T-helper 1 cell treated with Interleukin-12 subunit alpha and Interleukin-12 subunit beta and Interleukin-4 antibody, amounts not matched to agents 30 μg/mL and 1 μg/mL, for 36 hours (primary cell): ENCODE measurements around the gene PID1.

Source experiments
- H3K27ac Mint-ChIP-seq: one replicate; pipeline ENCODE4 v1.8.0; 2021; ENCODE audit warnings: mild to moderate bottlenecking, mixed read lengths
- H3K27me3 Mint-ChIP-seq: one replicate; pipeline ENCODE4 v1.8.0; 2021; ENCODE audit warnings: low read depth, mixed read lengths
- H3K36me3 Mint-ChIP-seq: one replicate; pipeline ENCODE4 v1.8.0; 2021; ENCODE audit warnings: low read depth, mixed read lengths
- H3K4me1 Mint-ChIP-seq: one replicate; pipeline ENCODE4 v1.8.0; 2021; ENCODE audit warnings: low read depth, mixed read lengths
- H3K4me3 Mint-ChIP-seq: one replicate; pipeline ENCODE4 v1.8.0; 2021; ENCODE audit warnings: mild to moderate bottlenecking, moderate library complexity, mixed read lengths
- H3K9me3 Mint-ChIP-seq: one replicate; pipeline ENCODE4 v1.8.0; 2021; ENCODE audit warnings: mixed read lengths

The PID1 gene

DNA sequence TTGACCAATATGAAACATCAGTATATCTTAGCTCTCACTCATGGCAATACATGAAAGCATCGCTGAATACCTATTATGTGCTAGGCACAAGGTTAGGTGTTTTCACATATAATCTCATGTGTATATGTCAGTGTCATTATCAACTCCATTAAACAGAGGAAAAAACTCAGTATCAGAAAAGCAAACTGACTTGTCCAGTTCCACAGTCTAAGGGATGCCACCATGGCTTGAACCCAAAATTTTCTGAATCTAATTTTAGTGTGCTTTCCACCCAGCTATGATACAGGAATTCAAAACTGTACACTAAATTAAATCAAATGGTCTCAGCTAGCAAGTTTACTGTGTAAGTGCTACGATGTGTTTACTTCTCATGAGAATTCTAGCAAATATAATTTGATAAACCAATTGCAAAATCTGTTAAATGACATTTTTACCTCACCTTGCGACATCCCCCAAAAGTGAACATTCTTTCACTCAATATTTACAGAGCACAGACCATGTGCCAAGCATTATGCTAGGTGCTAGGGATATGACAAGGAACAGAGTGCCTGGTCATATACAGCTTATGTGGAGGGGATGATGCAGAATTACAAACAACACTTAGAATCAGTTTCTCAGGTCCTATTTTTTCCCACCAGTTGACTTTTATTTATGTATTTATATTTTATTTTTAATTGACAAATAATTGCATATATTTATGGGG, 211.6 kb downstream of the PID1 start:
- Mint-ChIP-seq H3K4me3 (no peak overlapping the region), H3K36me3 (no peaks in the 10 kb centered on the region), H3K27me3 (no peaks in the 10 kb centered on the region), H3K4me1 (no peaks in the 10 kb centered on the region), H3K27ac (no peak overlapping the region), H3K9me3 (peaks cover 9% of the 10 kb centered on the region)

DNA sequence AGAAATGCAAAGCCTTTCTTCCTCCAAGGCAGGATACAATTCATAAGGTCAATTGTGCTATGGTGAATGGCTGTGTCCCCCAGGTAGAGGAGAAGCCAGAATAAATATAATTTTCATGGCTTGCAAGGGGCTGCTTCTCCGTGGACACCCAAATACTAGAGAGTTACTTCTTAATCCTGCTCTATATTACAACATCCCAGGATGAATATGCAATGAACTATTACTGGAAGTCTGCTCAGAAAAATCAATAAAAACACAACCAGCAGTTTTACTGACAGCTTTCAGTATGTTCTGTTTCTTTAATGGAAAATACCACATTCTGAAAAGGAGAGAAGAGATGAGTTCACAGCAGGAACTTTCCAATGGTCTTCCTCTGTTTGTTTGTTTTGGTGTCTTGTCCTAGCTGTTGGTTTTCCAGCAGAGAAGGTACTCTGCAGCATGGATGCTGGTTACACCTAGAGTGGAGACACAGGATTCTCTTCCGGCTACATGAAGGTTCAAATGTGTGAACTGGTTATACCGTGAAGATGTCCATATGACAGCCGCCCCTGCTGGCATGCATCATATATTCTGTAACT, 213.0 kb downstream of the PID1 start:
- no peaks in the 10 kb centered on the region for H3K4me1 Mint-ChIP-seq

DNA sequence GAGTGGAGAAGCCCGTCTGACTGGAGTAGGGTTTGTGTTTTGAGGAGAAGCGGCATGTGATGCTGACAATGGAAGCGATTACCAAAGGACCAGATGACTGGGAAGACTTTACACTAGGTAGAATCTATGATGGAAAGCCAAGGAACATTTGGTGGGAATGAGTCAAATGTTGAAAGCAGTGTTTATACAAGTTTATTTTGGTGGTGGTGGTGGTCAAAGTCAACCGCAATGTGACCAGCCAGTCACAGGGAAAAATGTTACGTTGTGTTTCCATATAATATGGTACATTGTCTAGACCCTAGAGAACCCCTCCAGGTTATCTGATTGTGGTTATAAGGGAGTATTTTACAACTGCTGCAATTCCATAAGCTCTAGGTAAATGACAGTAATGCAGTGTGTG, 216.8 kb downstream of the PID1 start:
- Mint-ChIP-seq H3K27ac (no peak overlapping the region), H3K27me3 (no peaks in the 10 kb centered on the region), H3K4me3 (no peak overlapping the region), H3K9me3 (no peaks in the 10 kb centered on the region), H3K4me1 (no peaks in the 10 kb centered on the region), H3K36me3 (no peaks in the 10 kb centered on the region)

More for the DNA sequence above, 213.0 kb downstream of the PID1 start:
- no peak overlapping the region for H3K4me3 Mint-ChIP-seq
- no peaks in the 10 kb centered on the region for H3K27me3 Mint-ChIP-seq
- H3K36me3 Mint-ChIP-seq: no peaks in the 10 kb centered on the region
- peaks cover 4% of the 10 kb centered on the region for H3K9me3 Mint-ChIP-seq
- no peak overlapping the region for H3K27ac Mint-ChIP-seq

DNA sequence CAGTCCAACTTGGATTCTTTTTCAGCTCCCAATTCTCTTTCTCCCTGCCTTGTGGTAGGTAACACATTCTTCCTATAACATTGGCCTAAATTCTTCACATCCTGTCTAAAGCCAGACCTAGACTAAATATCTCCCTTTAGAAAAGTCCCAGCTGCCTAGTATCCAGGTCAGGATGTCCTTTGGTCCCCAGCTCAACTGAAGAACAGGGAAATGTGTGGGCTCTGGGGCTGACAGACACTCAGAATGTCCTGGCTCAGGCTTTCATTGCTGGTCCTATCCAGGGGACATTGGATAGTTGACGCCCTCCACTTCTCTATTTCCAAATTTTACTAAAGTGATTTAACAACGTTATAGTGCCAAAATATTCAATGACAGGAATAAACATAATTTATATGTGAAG, 219.3 kb downstream of the PID1 start:
- H3K9me3 Mint-ChIP-seq: no peaks in the 10 kb centered on the region
- H3K36me3 Mint-ChIP-seq: no peaks in the 10 kb centered on the region
- H3K4me1 Mint-ChIP-seq: no peaks in the 10 kb centered on the region
- H3K27ac Mint-ChIP-seq: no peak overlapping the region
- no peaks in the 10 kb centered on the region for H3K27me3 Mint-ChIP-seq
- no peak overlapping the region for H3K4me3 Mint-ChIP-seq

DNA sequence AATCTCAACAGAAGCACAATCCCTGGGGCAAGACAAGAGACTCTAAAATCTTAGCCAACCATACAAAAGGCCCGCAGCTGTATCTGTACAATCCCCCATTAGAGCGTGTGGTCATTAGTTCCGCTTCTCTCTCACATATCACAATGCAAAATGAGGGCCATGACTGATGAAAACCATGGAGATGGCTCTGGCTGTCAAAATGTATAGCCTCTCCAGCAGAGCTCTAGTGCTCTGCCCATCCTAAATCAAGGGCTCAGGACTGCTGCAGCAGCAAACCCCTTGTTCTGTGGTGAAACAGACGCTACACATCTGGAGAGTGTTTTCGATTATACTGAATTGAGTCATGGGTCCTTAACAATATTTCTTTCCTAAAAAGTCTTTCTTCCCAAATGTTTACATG, 221.0 kb downstream of the PID1 start:
- no peaks in the 10 kb centered on the region for H3K9me3 Mint-ChIP-seq
- H3K27ac Mint-ChIP-seq: no peak overlapping the region
- H3K27me3 Mint-ChIP-seq: no peaks in the 10 kb centered on the region
- no peaks in the 10 kb centered on the region for H3K36me3 Mint-ChIP-seq
- no peaks in the 10 kb centered on the region for H3K4me1 Mint-ChIP-seq
- no peak overlapping the region for H3K4me3 Mint-ChIP-seq

DNA sequence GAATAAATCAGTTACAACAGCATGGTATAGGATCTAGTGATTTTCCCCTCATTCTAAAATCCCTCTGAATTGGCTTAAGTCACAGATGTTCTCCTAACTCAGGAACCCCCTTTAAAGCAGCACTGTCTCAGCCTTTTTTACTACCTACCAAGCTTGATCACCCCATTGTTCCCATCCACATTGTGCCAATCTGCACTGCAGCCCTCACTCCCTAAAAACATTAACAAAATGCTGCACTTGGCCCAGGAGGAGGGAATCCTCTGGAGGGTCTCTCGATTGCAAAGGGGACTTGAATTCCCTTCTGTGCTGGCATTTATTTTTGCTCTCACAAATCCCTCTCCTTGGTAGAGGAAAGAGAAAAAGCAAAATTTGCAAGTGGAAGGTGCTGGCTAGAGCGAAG, 223.0 kb downstream of the PID1 start:
- Mint-ChIP-seq H3K36me3 (no peaks in the 10 kb centered on the region), H3K4me3 (no peak overlapping the region), H3K27ac (no peak overlapping the region), H3K4me1 (no peaks in the 10 kb centered on the region), H3K9me3 (no peaks in the 10 kb centered on the region), H3K27me3 (no peaks in the 10 kb centered on the region)

DNA sequence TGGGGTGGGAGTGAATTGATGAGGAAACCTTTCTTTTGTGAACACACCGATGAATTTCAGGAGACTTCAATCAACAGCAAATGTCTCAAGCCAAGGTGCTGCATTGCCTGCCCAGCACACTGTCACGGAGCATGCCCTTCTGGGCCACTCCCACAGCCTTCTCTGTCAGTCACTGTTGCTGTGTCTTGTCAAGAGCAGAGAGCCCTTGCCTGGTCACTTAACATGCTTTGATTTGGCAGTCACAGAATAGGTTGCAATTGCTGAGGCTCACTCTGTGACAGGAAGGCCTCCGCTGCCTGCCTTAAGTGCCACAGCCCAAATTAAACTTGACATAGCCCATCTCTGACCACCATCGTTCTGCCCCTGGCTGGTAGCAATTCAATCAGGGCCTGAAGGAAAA, 225.4 kb downstream of the PID1 start:
- Mint-ChIP-seq H3K9me3 (no peaks in the 10 kb centered on the region), H3K4me3 (no peak overlapping the region), H3K36me3 (no peaks in the 10 kb centered on the region), H3K27ac (no peak overlapping the region), H3K27me3 (no peaks in the 10 kb centered on the region), H3K4me1 (no peaks in the 10 kb centered on the region)

DNA sequence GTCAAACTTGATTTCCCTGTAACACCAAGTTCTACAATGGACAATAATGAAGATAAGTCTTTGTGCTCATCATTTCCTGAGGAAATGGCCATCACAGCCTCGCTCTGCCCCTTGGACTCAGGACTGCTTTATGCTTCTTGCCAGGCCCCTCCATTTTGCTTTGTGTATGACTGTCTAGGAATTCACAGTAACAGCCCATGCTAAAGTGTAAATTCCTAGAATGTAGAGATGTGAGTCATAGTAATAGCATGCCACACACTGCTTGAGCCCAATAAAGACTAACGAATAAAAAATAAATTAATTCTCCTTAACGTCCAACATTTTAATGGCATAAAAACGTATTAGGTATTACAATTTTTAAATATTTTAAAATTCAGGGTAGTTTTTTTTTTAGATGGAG, 226.5 kb downstream of the PID1 start:
- no peak overlapping the region for H3K27ac Mint-ChIP-seq
- no peak overlapping the region for H3K4me3 Mint-ChIP-seq
- no peaks in the 10 kb centered on the region for H3K9me3 Mint-ChIP-seq
- H3K4me1 Mint-ChIP-seq: no peaks in the 10 kb centered on the region
- H3K27me3 Mint-ChIP-seq: no peaks in the 10 kb centered on the region
- H3K36me3 Mint-ChIP-seq: no peaks in the 10 kb centered on the region

DNA sequence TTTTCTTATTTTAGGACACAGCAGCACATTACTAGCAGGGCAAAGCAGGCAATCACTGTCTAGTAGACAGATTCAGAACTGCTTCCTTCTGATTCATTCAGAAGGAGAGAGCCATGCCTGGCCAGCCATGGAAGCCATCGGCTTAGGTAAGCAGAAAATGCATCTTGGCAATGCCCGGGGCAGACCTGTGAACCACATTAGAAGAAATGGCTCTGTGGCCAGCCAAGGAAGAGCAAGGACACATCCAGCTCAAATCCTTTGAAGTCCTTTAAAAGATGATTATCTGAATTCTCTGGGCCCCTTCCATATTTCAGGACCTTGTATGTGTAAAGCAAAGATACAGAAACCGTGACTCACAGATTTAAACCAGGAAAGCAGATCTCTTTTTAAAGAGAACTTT, 227.4 kb downstream of the PID1 start:
- Mint-ChIP-seq H3K27me3 (no peaks in the 10 kb centered on the region), H3K36me3 (no peaks in the 10 kb centered on the region), H3K9me3 (no peaks in the 10 kb centered on the region), H3K27ac (no peak overlapping the region), H3K4me1 (no peaks in the 10 kb centered on the region), H3K4me3 (no peak overlapping the region)

DNA sequence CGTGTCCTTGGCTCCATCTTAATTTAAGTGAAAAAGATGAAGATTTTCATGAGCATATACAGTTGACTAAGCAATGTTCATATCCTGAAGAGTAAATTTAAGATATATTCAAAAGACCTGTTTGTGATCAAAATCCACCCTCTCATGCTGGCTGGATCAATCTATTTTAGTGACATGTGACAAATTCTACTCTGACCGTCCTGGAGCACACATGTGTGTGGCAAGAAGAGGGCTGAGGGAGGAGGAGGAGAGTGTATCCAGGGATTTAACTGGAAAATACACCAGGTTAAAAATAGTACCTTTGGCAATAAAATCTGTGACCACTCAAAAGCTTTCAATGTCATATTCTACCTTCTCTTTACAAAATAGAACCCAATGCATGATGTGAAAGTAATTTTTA, 228.7 kb downstream of the PID1 start:
- no peaks in the 10 kb centered on the region for H3K4me1 Mint-ChIP-seq
- no peaks in the 10 kb centered on the region for H3K9me3 Mint-ChIP-seq
- no peaks in the 10 kb centered on the region for H3K36me3 Mint-ChIP-seq

DNA sequence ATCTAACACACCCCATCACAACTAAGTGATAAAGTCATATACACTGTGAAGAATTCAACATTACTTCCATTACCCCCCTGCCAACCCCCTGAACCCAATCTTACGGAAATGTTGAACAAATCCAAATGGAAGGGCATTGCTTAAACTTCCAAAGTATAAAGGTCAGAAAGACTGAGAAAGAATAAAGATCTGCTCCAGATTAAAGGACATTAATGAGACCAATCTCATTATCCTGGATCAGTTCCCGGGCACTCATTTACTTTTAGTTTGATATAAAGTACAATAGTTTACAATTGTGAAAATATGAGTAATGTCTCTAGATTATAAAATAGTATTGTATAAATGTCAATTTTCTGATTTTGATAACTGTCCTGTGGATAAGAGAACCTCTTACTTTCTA, 229.4 kb downstream of the PID1 start:
- no peaks in the 10 kb centered on the region for H3K9me3 Mint-ChIP-seq
- H3K36me3 Mint-ChIP-seq: no peaks in the 10 kb centered on the region
- no peaks in the 10 kb centered on the region for H3K27me3 Mint-ChIP-seq
- no peaks in the 10 kb centered on the region for H3K4me1 Mint-ChIP-seq
- H3K27ac Mint-ChIP-seq: no peak overlapping the region
- no peak overlapping the region for H3K4me3 Mint-ChIP-seq

More for the DNA sequence above, 228.7 kb downstream of the PID1 start:
- no peaks in the 10 kb centered on the region for H3K27me3 Mint-ChIP-seq
- H3K27ac Mint-ChIP-seq: no peak overlapping the region
- no peak overlapping the region for H3K4me3 Mint-ChIP-seq

DNA sequence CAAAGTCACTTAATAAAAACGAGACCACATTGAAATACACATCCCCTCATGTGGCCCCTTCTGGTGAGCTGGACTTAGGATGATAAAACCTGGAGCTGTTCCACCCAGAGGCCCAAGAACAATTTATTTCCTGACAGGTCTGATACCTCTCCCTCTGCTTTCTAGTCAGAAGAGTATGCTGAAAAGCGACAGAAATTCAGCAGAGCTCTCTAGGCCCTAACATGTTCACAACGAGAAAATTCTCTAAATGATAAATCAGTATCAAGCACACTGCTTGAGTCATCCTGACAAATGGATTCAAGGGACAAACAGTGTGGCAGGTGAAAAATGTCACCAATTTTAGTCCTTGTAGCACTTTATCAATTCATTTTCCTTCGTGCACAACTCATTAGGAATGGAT, 233.5 kb downstream of the PID1 start:
- Mint-ChIP-seq H3K36me3 (no peaks in the 10 kb centered on the region), H3K4me3 (no peak overlapping the region), H3K9me3 (no peaks in the 10 kb centered on the region), H3K27me3 (no peaks in the 10 kb centered on the region), H3K4me1 (no peaks in the 10 kb centered on the region), H3K27ac (no peak overlapping the region)

DNA sequence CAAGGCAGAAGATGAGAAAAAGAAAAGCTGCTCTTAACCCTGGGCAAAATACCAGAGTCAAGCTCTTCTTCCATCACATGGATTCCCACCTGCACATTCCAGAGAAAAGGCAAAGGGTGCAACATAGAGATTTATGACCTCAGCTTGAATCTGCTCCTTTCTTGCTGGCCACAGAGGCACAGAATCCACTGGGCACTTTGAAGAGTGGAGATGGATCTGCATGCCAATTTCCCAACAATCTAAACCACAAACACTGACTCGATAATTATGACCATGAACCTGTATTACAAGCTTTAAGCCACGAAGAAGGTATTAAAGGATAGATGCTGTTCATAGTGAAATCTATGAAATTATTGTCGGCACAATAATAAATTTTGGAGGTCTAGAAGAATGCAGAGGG, 237.3 kb downstream of the PID1 start:
- Mint-ChIP-seq H3K4me1 (no peaks in the 10 kb centered on the region), H3K36me3 (no peaks in the 10 kb centered on the region), H3K9me3 (peaks cover 9% of the 10 kb centered on the region), H3K27ac (no peak overlapping the region), H3K4me3 (no peak overlapping the region), H3K27me3 (no peaks in the 10 kb centered on the region)

DNA sequence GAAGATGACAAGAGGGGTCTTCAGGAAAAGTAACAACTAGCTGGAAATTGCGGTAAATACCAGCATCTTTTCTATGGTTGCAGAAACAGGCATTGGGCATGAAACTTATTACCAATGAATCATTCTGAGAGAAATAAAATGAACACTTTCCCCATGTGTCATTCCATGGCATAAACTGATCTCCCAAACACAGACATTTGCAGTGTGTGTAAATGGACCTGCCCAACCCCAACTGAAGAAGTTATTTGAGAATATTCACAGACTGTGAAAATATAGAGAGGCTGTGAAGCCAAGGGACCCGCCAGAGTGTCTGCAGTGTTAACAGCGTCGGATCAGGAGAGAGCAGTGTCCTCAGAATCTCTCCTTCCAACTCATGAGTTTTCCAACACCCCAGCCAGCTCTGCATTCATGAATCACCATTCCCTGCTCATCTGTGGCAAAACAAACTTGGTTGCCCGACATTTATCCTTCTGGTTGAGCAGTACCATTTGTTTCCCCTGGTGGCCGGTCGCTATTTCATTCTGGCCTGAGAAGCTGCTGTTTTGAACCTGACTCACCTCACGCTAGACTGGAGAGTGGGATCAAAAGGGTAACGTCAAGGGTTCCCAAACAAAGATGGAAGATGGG, 238.4 kb downstream of the PID1 start:
- H3K9me3 Mint-ChIP-seq: peaks cover 13% of the 10 kb centered on the region
- H3K27ac Mint-ChIP-seq: no peak overlapping the region
- H3K36me3 Mint-ChIP-seq: no peaks in the 10 kb centered on the region
- no peaks in the 10 kb centered on the region for H3K4me1 Mint-ChIP-seq
- H3K27me3 Mint-ChIP-seq: no peaks in the 10 kb centered on the region
- H3K4me3 Mint-ChIP-seq: no peak overlapping the region

DNA sequence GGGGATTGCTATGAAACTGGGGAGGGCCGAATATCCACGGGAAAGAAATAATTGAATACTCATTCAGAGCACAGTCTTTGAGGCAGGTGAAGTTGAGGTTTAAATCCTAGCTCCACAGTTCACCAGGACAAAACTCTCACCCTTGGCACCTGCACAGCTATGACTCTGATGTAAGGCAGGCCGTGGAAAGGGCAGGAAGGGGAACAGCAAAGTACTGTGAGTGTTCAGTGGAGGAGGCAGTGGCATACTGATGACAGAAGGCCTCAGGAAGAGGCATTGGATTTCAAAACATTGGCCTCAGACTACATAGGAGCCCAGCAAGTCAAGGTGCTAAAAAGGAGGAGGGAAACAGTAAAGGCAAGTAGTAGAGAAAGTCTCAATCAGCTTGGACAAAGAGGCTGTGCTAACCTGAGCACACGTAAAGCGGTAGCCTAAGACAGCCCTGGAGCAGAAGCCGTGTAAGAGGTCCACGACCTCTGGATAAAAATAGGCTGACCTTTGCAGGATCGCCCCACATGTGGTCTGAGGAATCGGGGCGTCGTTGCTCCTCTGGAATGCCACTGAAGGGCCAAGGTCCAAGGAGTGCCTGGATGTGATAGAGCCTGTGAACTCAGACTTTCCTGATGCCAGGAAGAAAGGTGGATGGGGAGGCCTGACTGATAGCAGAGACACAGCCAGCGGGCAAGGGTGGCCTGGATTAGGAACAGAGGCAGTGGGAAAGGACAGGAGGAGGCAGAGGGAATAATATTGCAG, 243.6 kb downstream of the PID1 start:
- Mint-ChIP-seq H3K4me3 (no peak overlapping the region), H3K4me1 (no peaks in the 10 kb centered on the region), H3K27me3 (no peaks in the 10 kb centered on the region), H3K9me3 (peaks cover 26% of the 10 kb centered on the region), H3K27ac (no peak overlapping the region), H3K36me3 (no peaks in the 10 kb centered on the region)
